ENCODE results near the gene NT5C3B.

GRCh38 chr17:41835800-41836549 is at the start of gene NT5C3B:
- TF ChIP-seq CTCF (optimal IDR thresholded peaks at IDR 0.05 in 1 of 3, IDR thresholded peaks at IDR 0.05 in 1 of 3, conservative IDR thresholded peaks at IDR 0.05 in 1 of 3; ENCODE audit: extremely low read depth in 1 of 3, insufficient read depth in 2 of 3, low read length in 3 of 3) (no peak), EZH2 (IDR thresholded peaks at IDR 0.05; ENCODE audit: low read length) (no peak)
